ENCODE results near the gene SVOPL. TPM values are rescaled to one million over a fixed set of nuclear protein-coding genes. Genes with fewer than 3 reads are reported as not detected.
"Not testable (repeated sequence)": the region's sequence is repeated elsewhere in the genome, so short reads cannot be mapped to it uniquely, and the experiment has no call there.

Gene SVOPL
- total and polyA plus RNA-seq, 4 donors = 0.33 TPM; not detected in 3

GRCh38 chr7:138699661-138700060, 1.5 kb downstream of the SVOPL start (continued):
- no peak for TF ChIP-seq MAX (IDR thresholded peaks at IDR 0.05)
- no peak for TF ChIP-seq HNF4A (conservative IDR thresholded peaks at IDR 0.05)
- TF ChIP-seq FOXA2 (IDR thresholded peaks at IDR 0.05) = no peak

GRCh38 chr7:138698281-138698680, 2.9 kb downstream of the SVOPL start:
- DNase-seq (ENCODE audit: low spot score) = no peak
- H3K4me1 ChIP-seq (ENCODE audit: control insufficient read depth in 4 of 4, insufficient read depth in 4 of 4, low read length in 3 of 4) = no peaks in the 10 kb centered on the region
- no peak overlapping the region for H3K4me3 ChIP-seq (ENCODE audit: low read depth in 1 of 3, low read length in 3 of 3)
- no peak overlapping the region for H3K9ac ChIP-seq (ENCODE audit: low read depth in 1 of 2, low read length in 2 of 2)
- 94% methylated on average over 7 of the region's 7 CpGs for WGBS
- TF ChIP-seq GABPA (IDR thresholded peaks at IDR 0.05 in 1 of 2, conservative IDR thresholded peaks at IDR 0.05 in 1 of 2) (no peak), EGR1 (IDR thresholded peaks at IDR 0.05; ENCODE audit: low read depth in 2 of 2) (no peak), HNF4A (conservative IDR thresholded peaks at IDR 0.05) (no peak), JUND (IDR thresholded peaks at IDR 0.05) (no peak), RAD21 (IDR thresholded peaks at IDR 0.05) (no peak), ZBTB33 (IDR thresholded peaks at IDR 0.05) (no peak), FOXA1 (IDR thresholded peaks at IDR 0.05) (no peak), YY1 (IDR thresholded peaks at IDR 0.05) (no peak), RXRA (IDR thresholded peaks at IDR 0.05) (no peak)
- no peaks in the 10 kb centered on the region for H3K27me3 ChIP-seq (ENCODE audit: control insufficient read depth in 4 of 4, insufficient read depth in 4 of 4, low read length in 3 of 4)
- H3K36me3 ChIP-seq (ENCODE audit: control insufficient read depth in 4 of 4, insufficient read depth in 3 of 4, low read depth in 1 of 4, low read length in 3 of 4) = no peaks in the 10 kb centered on the region
- H3K27ac ChIP-seq (ENCODE audit: low read depth in 1 of 2, low read length in 2 of 2) = no peak overlapping the region
- no peaks in the 10 kb centered on the region for H3K9me3 ChIP-seq (ENCODE audit: control insufficient read depth in 4 of 4, low read length in 3 of 4)

GRCh38 chr7:138697535-138698182, 3.5 kb downstream of the SVOPL start:
- 64% methylated on average over 2 of the region's 2 CpGs for WGBS
- H3K27ac ChIP-seq (ENCODE audit: low read depth in 1 of 2, low read length in 2 of 2) = no peak overlapping the region
- TF ChIP-seq ZBTB33 (IDR thresholded peaks at IDR 0.05) = no peak
- no peak for TF ChIP-seq CTCF (IDR thresholded peaks at IDR 0.05; ENCODE audit: low read depth, low read length, missing input control)
- DNase-seq (ENCODE audit: low spot score) = no peak
- no peaks in the 10 kb centered on the region for H3K36me3 ChIP-seq (ENCODE audit: control insufficient read depth in 4 of 4, insufficient read depth in 3 of 4, low read depth in 1 of 4, low read length in 3 of 4)
- H3K27me3 ChIP-seq (ENCODE audit: control insufficient read depth in 4 of 4, insufficient read depth in 4 of 4, low read length in 3 of 4) = no peaks in the 10 kb centered on the region
- no peak overlapping the region for H3K9ac ChIP-seq (ENCODE audit: low read depth in 1 of 2, low read length in 2 of 2)
- no peaks in the 10 kb centered on the region for H3K4me1 ChIP-seq (ENCODE audit: control insufficient read depth in 4 of 4, insufficient read depth in 4 of 4, low read length in 3 of 4)
- H3K9me3 ChIP-seq (ENCODE audit: control insufficient read depth in 4 of 4, low read length in 3 of 4) = no peaks in the 10 kb centered on the region
- H3K4me3 ChIP-seq (ENCODE audit: low read depth in 1 of 3, low read length in 3 of 3) = no peak overlapping the region

GRCh38 chr7:138695776-138696175, 5.4 kb downstream of the SVOPL start:
- H3K4me3 ChIP-seq (ENCODE audit: low read depth in 1 of 3, low read length in 3 of 3); H3K4me1 ChIP-seq (ENCODE audit: control insufficient read depth in 4 of 4, insufficient read depth in 4 of 4, low read length in 3 of 4); DNase-seq (ENCODE audit: low spot score); H3K36me3 ChIP-seq (ENCODE audit: control insufficient read depth in 4 of 4, insufficient read depth in 3 of 4, low read depth in 1 of 4, low read length in 3 of 4); H3K9me3 ChIP-seq (ENCODE audit: control insufficient read depth in 4 of 4, low read length in 3 of 4); H3K27me3 ChIP-seq (ENCODE audit: control insufficient read depth in 4 of 4, insufficient read depth in 4 of 4, low read length in 3 of 4); H3K9ac ChIP-seq (ENCODE audit: low read depth in 1 of 2, low read length in 2 of 2); H3K27ac ChIP-seq (ENCODE audit: low read depth in 1 of 2, low read length in 2 of 2): not testable (repeated sequence)
- WGBS = 95% methylated on average over 9 of the region's 9 CpGs

All from liver (tissue), 9 donors.